Nephron progenitor cell (in vitro differentiated cells): ENCODE data around the gene TNRC6A.
"Not testable (repeated sequence)": the region's sequence is repeated elsewhere in the genome, so short reads cannot be mapped to it uniquely, and the experiment has no call there.

Source experiments
- DNase-seq: peaks from one replicate; pipeline ENCODE4 v3.0.0; 2021
- H3K27ac Mint-ChIP-seq: 2 replicates; pipeline ENCODE4 v1.8.0; 2021; ENCODE audit warnings: mild to moderate bottlenecking, moderate library complexity, mixed read lengths
- H3K27me3 Mint-ChIP-seq: 2 replicates; pipeline ENCODE4 v1.8.0; 2021; ENCODE audit warnings: mild to moderate bottlenecking, low read depth, mixed read lengths; ENCODE audit not compliant: poor library complexity
- H3K36me3 Mint-ChIP-seq: 2 replicates; pipeline ENCODE4 v1.8.0; 2021; ENCODE audit warnings: low read depth, mixed read lengths
- H3K4me1 Mint-ChIP-seq: 2 replicates; pipeline ENCODE4 v1.8.0; 2021; ENCODE audit warnings: mixed read lengths
- H3K4me3 Mint-ChIP-seq: 2 replicates; pipeline ENCODE4 v1.8.0; 2021; ENCODE audit warnings: mild to moderate bottlenecking, moderate library complexity, mixed read lengths
- H3K9me3 Mint-ChIP-seq: 2 replicates; pipeline ENCODE4 v1.8.0; 2021; ENCODE audit warnings: mild to moderate bottlenecking, moderate library complexity, mixed read lengths
- CTCF ChIP-seq: fragments of 200-600 bp; sonication (generic); IDR thresholded peaks from 2 replicates; pipeline ENCODE4 v1.5.0; 2021; ENCODE audit warnings: antibody characterized with exemption

TNRC6A gene

GRCh38 chr16:24810951-24811843 lies 81.7 kb downstream of the TNRC6A start:
- Mint-ChIP-seq H3K27me3 (peaks cover 4% of the 10 kb centered on the region), H3K4me1 (peaks cover 7% of the 10 kb centered on the region), H3K27ac (peak overlapping the region; percentile 18), H3K36me3 (peaks cover 73% of the 10 kb centered on the region), H3K4me3 (no peak overlapping the region), H3K9me3 (no peaks in the 10 kb centered on the region)
- DNase-seq: no peak
- no peak for TF ChIP-seq CTCF

- peaks cover 66% of the 10 kb centered on the region for H3K36me3 Mint-ChIP-seq
- H3K27ac Mint-ChIP-seq, DNase-seq, H3K4me1 Mint-ChIP-seq, H3K9me3 Mint-ChIP-seq, H3K4me3 Mint-ChIP-seq, H3K27me3 Mint-ChIP-seq: not testable (repeated sequence)
Measured at GRCh38 chr16:24812813-24813212, 83.4 kb downstream of the TNRC6A start.

- Mint-ChIP-seq H3K4me3 (no peak overlapping the region), H3K27ac (peak overlapping the region; percentile 77), H3K4me1 (peaks cover 7% of the 10 kb centered on the region), H3K36me3 (peaks cover 66% of the 10 kb centered on the region), H3K27me3 (peaks cover 4% of the 10 kb centered on the region), H3K9me3 (no peaks in the 10 kb centered on the region)
- DNase-seq: no peak
- TF ChIP-seq CTCF: no peak
Measured at GRCh38 chr16:24815021-24815420, 85.6 kb downstream of the TNRC6A start.

GRCh38 chr16:24816688-24817087 lies 87.2 kb downstream of the TNRC6A start:
- DNase-seq: no peak
- no peaks in the 10 kb centered on the region for H3K9me3 Mint-ChIP-seq
- H3K36me3 Mint-ChIP-seq: peaks cover 63% of the 10 kb centered on the region

GRCh38 chr16:24819462-24820040 lies 90.1 kb downstream of the TNRC6A start:
- TF ChIP-seq CTCF: no peak
- H3K4me1 Mint-ChIP-seq: no peaks in the 10 kb centered on the region
- peaks cover 75% of the 10 kb centered on the region for H3K36me3 Mint-ChIP-seq
- H3K27ac Mint-ChIP-seq: no peak overlapping the region
- peaks cover 4% of the 10 kb centered on the region for H3K27me3 Mint-ChIP-seq
- no peak overlapping the region for H3K4me3 Mint-ChIP-seq
- no peak for DNase-seq
- no peaks in the 10 kb centered on the region for H3K9me3 Mint-ChIP-seq

More at GRCh38 chr16:24816688-24817087, 87.2 kb downstream of the TNRC6A start:
- Mint-ChIP-seq H3K4me3 (no peak overlapping the region), H3K27ac (peak overlapping the region; percentile 87), H3K27me3 (peaks cover 4% of the 10 kb centered on the region), H3K4me1 (peaks cover under 1% of the 10 kb centered on the region)
- TF ChIP-seq CTCF: no peak

GRCh38 chr16:24820522-24820921 lies 91.1 kb downstream of the TNRC6A start:
- Mint-ChIP-seq H3K27ac (peak overlapping the region; percentile 29), H3K4me1 (no peaks in the 10 kb centered on the region), H3K4me3 (no peak overlapping the region), H3K27me3 (no peaks in the 10 kb centered on the region), H3K36me3 (peaks cover 75% of the 10 kb centered on the region), H3K9me3 (no peaks in the 10 kb centered on the region)
- no peak for TF ChIP-seq CTCF
- no peak for DNase-seq
